Esophagus squamous epithelium (tissue), 4 donors: ENCODE measurements around the gene REM1.

Source experiments
- CTCF ChIP-seq, 6 experiments: fragments of 450-650 bp in 4 of 6; fragments of 200-600 bp in 2 of 6; sonication (generic) in 2 of 6; IDR thresholded peaks; one replicate each; pipeline ENCODE4 v1.5.1; 2016 to 2019; ENCODE audit warnings: antibody characterized with exemption in 6 of 6, mild to moderate bottlenecking in 4 of 6, moderate library complexity in 4 of 6
- POLR2A ChIP-seq, 4 donors: fragments of 450-650 bp; IDR thresholded peaks; one replicate each; pipeline ENCODE4 v1.6.1; 2017; ENCODE audit warnings: antibody characterized with exemption in 4 of 4, mild to moderate bottlenecking in 4 of 4, moderate library complexity in 3 of 4

- no peak for TF ChIP-seq CTCF (IDR thresholded peaks at IDR 0.05)
- TF ChIP-seq POLR2A (IDR thresholded peaks at IDR 0.05), result no peak
These were observed 33.6 kb downstream of the REM1 start for GRCh38 chr20:31508517-31509244.
